ENCODE results near the gene NFE2L1. TPM values are rescaled to one million over a fixed set of nuclear protein-coding genes. Genes with fewer than 3 reads are reported as not detected.

Gene NFE2L1
- total and polyA plus RNA-seq, 2 experiments from 2014 or later: 42.4 to 86.4 TPM

- no peak overlapping the region for H3K4me3 ChIP-seq
- no peaks in the 10 kb centered on the region for H3K9me3 ChIP-seq (ENCODE audit: low read depth)
- no peak overlapping the region for H3K27ac ChIP-seq
- DNase-seq (ENCODE audit: low spot score): no peak
- H3K79me2 ChIP-seq: peaks cover 25% of the 10 kb centered on the region
- H3K27me3 ChIP-seq: no peaks in the 10 kb centered on the region
- TF ChIP-seq EZH2 (IDR thresholded peaks at IDR 0.05; ENCODE audit: borderline replicate concordance): no peak
- TF ChIP-seq EZH2phosphoT487 (IDR thresholded peaks at IDR 0.05; ENCODE audit: low read depth, severe bottlenecking, unreplicated experiment): no peak
- TF ChIP-seq, protein P1, sequence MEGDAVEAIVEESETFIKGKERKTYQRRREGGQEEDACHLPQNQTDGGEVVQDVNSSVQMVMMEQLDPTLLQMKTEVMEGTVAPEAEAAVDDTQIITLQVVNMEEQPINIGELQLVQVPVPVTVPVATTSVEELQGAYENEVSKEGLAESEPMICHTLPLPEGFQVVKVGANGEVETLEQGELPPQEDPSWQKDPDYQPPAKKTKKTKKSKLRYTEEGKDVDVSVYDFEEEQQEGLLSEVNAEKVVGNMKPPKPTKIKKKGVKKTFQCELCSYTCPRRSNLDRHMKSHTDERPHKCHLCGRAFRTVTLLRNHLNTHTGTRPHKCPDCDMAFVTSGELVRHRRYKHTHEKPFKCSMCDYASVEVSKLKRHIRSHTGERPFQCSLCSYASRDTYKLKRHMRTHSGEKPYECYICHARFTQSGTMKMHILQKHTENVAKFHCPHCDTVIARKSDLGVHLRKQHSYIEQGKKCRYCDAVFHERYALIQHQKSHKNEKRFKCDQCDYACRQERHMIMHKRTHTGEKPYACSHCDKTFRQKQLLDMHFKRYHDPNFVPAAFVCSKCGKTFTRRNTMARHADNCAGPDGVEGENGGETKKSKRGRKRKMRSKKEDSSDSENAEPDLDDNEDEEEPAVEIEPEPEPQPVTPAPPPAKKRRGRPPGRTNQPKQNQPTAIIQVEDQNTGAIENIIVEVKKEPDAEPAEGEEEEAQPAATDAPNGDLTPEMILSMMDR (IDR thresholded peaks at IDR 0.05; ENCODE audit: poor library complexity): no peak
- H3K9me2 ChIP-seq (replicated peaks; ENCODE audit: insufficient read depth): no peaks in the 10 kb centered on the region
- 86% methylated on average over 7 of the region's 7 CpGs for WGBS (ENCODE audit: low lambda C conversion rate, missing lambda C conversion rate)
- H3K36me3 ChIP-seq (replicated peaks; ENCODE audit: insufficient read depth, low read depth): no peaks in the 10 kb centered on the region
- H3K4me2 ChIP-seq: no peak overlapping the region
- H4K20me1 ChIP-seq (ENCODE audit: insufficient read depth, poor library complexity, severe bottlenecking): peaks cover 13% of the 10 kb centered on the region
- H2AFZ ChIP-seq: no peak overlapping the region
- H3K4me1 ChIP-seq (ENCODE audit: insufficient read depth): peaks cover 6% of the 10 kb centered on the region
These were observed 12.1 kb downstream of the NFE2L1 start for GRCh38 chr17:48060249-48060648.

DNA sequence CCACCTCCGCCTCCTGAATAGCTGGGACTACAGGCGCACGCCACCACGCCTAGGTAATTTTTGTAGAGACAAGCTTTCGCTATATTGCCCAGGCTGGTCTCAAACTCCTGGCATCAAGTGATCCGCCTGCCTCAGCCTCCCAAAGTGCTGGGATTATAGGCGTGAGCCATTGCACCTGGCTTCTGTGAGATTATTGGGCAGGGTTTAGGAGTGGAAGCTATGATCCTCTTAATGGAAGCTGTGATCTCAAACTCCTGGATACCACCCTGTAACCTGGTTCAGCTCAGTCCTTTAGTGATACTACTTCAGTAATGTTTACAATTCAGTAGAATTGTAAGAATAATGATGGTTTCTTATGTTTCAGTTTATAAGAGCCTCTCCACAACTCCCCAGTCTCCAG is 14.1 kb downstream of the NFE2L1 start:
- Histone ChIP-seq H3K79me2 (peaks cover 13% of the 10 kb centered on the region), H3K4me3 (no peak overlapping the region), H3K9me2 (replicated peaks; ENCODE audit: insufficient read depth) (no peaks in the 10 kb centered on the region), H3K9me3 (ENCODE audit: low read depth) (no peaks in the 10 kb centered on the region), H3K27me3 (no peaks in the 10 kb centered on the region), H4K20me1 (ENCODE audit: insufficient read depth, poor library complexity, severe bottlenecking) (peaks cover 3% of the 10 kb centered on the region), H2AFZ (no peak overlapping the region), H3K4me1 (ENCODE audit: insufficient read depth) (no peaks in the 10 kb centered on the region), H3K27ac (no peak overlapping the region), H3K4me2 (no peak overlapping the region), H3K36me3 (replicated peaks; ENCODE audit: insufficient read depth, low read depth) (no peaks in the 10 kb centered on the region)
- WGBS (ENCODE audit: low lambda C conversion rate, missing lambda C conversion rate): 93% methylated on average over 7 of the region's 7 CpGs
- no peak for DNase-seq (ENCODE audit: low spot score)
- TF ChIP-seq EZH2phosphoT487 (IDR thresholded peaks at IDR 0.05; ENCODE audit: low read depth, severe bottlenecking, unreplicated experiment) (no peak), EZH2 (IDR thresholded peaks at IDR 0.05; ENCODE audit: borderline replicate concordance) (no peak)
- TF ChIP-seq, protein P1 (IDR thresholded peaks at IDR 0.05; ENCODE audit: poor library complexity): no peak

- peaks cover 10% of the 10 kb centered on the region for H3K79me2 ChIP-seq
- no peak overlapping the region for H3K4me3 ChIP-seq
- peaks cover 3% of the 10 kb centered on the region for H4K20me1 ChIP-seq (ENCODE audit: insufficient read depth, poor library complexity, severe bottlenecking)
- no peaks in the 10 kb centered on the region for H3K9me2 ChIP-seq (replicated peaks; ENCODE audit: insufficient read depth)
- TF ChIP-seq EZH2 (IDR thresholded peaks at IDR 0.05; ENCODE audit: borderline replicate concordance): no peak
- TF ChIP-seq, protein P1 (IDR thresholded peaks at IDR 0.05; ENCODE audit: poor library complexity): no peak
- no peak for TF ChIP-seq EZH2phosphoT487 (IDR thresholded peaks at IDR 0.05; ENCODE audit: low read depth, severe bottlenecking, unreplicated experiment)
- H3K9me3 ChIP-seq (ENCODE audit: low read depth): no peaks in the 10 kb centered on the region
- peaks cover 4% of the 10 kb centered on the region for H3K4me1 ChIP-seq (ENCODE audit: insufficient read depth)
- H3K27ac ChIP-seq: no peak overlapping the region
- no peak for DNase-seq (ENCODE audit: low spot score)
- H2AFZ ChIP-seq: no peak overlapping the region
- H3K27me3 ChIP-seq: no peaks in the 10 kb centered on the region
- 81% methylated on average over 3 of the region's 3 CpGs for WGBS (ENCODE audit: low lambda C conversion rate, missing lambda C conversion rate)
- no peaks in the 10 kb centered on the region for H3K36me3 ChIP-seq (replicated peaks; ENCODE audit: insufficient read depth, low read depth)
- H3K4me2 ChIP-seq: no peak overlapping the region
These were observed 16.5 kb downstream of the NFE2L1 start for GRCh38 chr17:48064638-48065037.

GRCh38 chr17:48066192-48066591 is 18.0 kb downstream of the NFE2L1 start:
- H3K4me3 ChIP-seq: no peak overlapping the region

More at GRCh38 chr17:48066192-48066591, 18.0 kb downstream of the NFE2L1 start:
- H3K9me2 ChIP-seq (replicated peaks; ENCODE audit: insufficient read depth): no peaks in the 10 kb centered on the region
- H3K4me1 ChIP-seq (ENCODE audit: insufficient read depth): peaks cover 4% of the 10 kb centered on the region
- H3K4me2 ChIP-seq: no peak overlapping the region
- no peak for DNase-seq (ENCODE audit: low spot score)
- no peaks in the 10 kb centered on the region for H4K20me1 ChIP-seq (ENCODE audit: insufficient read depth, poor library complexity, severe bottlenecking)
- H2AFZ ChIP-seq: no peak overlapping the region
- no peaks in the 10 kb centered on the region for H3K9me3 ChIP-seq (ENCODE audit: low read depth)
- no peak overlapping the region for H3K27ac ChIP-seq
- peaks cover 3% of the 10 kb centered on the region for H3K79me2 ChIP-seq
- H3K27me3 ChIP-seq: no peaks in the 10 kb centered on the region
- WGBS (ENCODE audit: low lambda C conversion rate, missing lambda C conversion rate): 71% methylated on average over 1 of the region's 1 CpG
- H3K36me3 ChIP-seq (replicated peaks; ENCODE audit: insufficient read depth, low read depth): no peaks in the 10 kb centered on the region
- TF ChIP-seq EZH2phosphoT487 (IDR thresholded peaks at IDR 0.05; ENCODE audit: low read depth, severe bottlenecking, unreplicated experiment) (no peak), EZH2 (IDR thresholded peaks at IDR 0.05; ENCODE audit: borderline replicate concordance) (no peak)
- TF ChIP-seq, protein P1 (IDR thresholded peaks at IDR 0.05; ENCODE audit: poor library complexity): no peak

Data from hepatocyte (in vitro differentiated cells).